ENCODE results near the gene TUBA3D.
"Not testable (repeated sequence)": the region's sequence is repeated elsewhere in the genome, so short reads cannot be mapped to it uniquely, and the experiment has no call there.

The TUBA3D gene

GRCh38 chr2:131484906-131485460, 9.1 kb downstream of the TUBA3D start:
- DNase-seq, result not testable (repeated sequence)

GRCh38 chr2:131486201-131486902, 10.4 kb downstream of the TUBA3D start:
- not testable (repeated sequence) for DNase-seq

- DNase-seq, result no peak
Measured at GRCh38 chr2:131488306-131489205, 12.6 kb downstream of the TUBA3D start.

- peak in 4 of 6 experiments; percentile 5 to 27 (median 24) for DNase-seq
Measured at GRCh38 chr2:131490616-131491468, 14.9 kb downstream of the TUBA3D start.

GRCh38 chr2:131491469-131491836, 15.5 kb downstream of the TUBA3D start:
- peak in 1 of 6 experiments; percentile 25 for DNase-seq

GRCh38 chr2:131492015-131492417, 16.1 kb downstream of the TUBA3D start, which contains the start of gene MZT2A:
TSS of gene MZT2A (minus strand) at chr2:131492397. CDS start at chr2:131492376, 21 bp downstream.
- not testable (repeated sequence) for DNase-seq

- DNase-seq, result peak; percentile 92 to 99 (median 94)
Measured at GRCh38 chr2:131492418-131493198, 16.7 kb downstream of the TUBA3D start.

- no peak for DNase-seq
Measured at GRCh38 chr2:131493199-131493968, 17.5 kb downstream of the TUBA3D start.

- not testable (repeated sequence) for DNase-seq
Measured at GRCh38 chr2:131495506-131495905, 19.6 kb downstream of the TUBA3D start.

GRCh38 chr2:131498321-131498973, 22.5 kb downstream of the TUBA3D start:
- DNase-seq, result not testable (repeated sequence)

- not testable (repeated sequence) for DNase-seq
Measured at GRCh38 chr2:131503587-131503986, 27.7 kb downstream of the TUBA3D start.

- not testable (repeated sequence) for DNase-seq
Measured at GRCh38 chr2:131504082-131504750, 28.3 kb downstream of the TUBA3D start.

GRCh38 chr2:131509615-131510014, 33.7 kb downstream of the TUBA3D start:
- DNase-seq, result no peak

GRCh38 chr2:131511291-131511968, 35.5 kb downstream of the TUBA3D start:
- DNase-seq, result not testable (repeated sequence)

- not testable (repeated sequence) for DNase-seq
Measured at GRCh38 chr2:131511969-131512870, 36.3 kb downstream of the TUBA3D start.

GRCh38 chr2:131514408-131515166, 38.7 kb downstream of the TUBA3D start:
- not testable (repeated sequence) for DNase-seq

- not testable (repeated sequence) for DNase-seq
Measured at GRCh38 chr2:131515235-131515634, 39.3 kb downstream of the TUBA3D start.

Measured in stimulated activated naive CD4-positive, alpha-beta T cell (primary cell).